H1 (cell line): ENCODE data around the gene ASCL1. TPM values are rescaled to one million over a fixed set of nuclear protein-coding genes. Genes with fewer than 3 reads are reported as not detected.

Experiments used
- CTCF ChIA-PET: fragments of 300-600 bp; sonication (Branson Sonifier 250); formaldehyde crosslinking; loops from one replicate; lab custom pipeline; 2021; ENCODE audit not compliant: partially characterized antibody; lab: Charles Lee
- POLR2A ChIA-PET: fragments of 300-600 bp; sonication (Branson Sonifier 250); formaldehyde crosslinking; loops from one replicate; lab custom pipeline; 2021; ENCODE audit warnings: inconsistent platforms; ENCODE audit not compliant: partially characterized antibody; lab: Charles Lee
- DNase-seq, 2 experiments: peaks; one replicate each; pipeline versions ENCODE4 v3.0.0 to v3.0.0-alpha.2; 2010 to 2022; ENCODE audit warnings: low spot score in 2 of 2, low read depth in 1 of 2, mixed read lengths in 1 of 2
- FAIRE-seq: peaks from 2 replicates; lab custom pipeline; 2011; peaks lifted over from hg19 to GRCh38; lab: Jason Lieb, UNC
- H2AFZ ChIP-seq: 2 replicates; pipeline ENCODE4 v1.8.1; 2012; ENCODE audit warnings: low read length, inconsistent platforms
- H2AK5ac ChIP-seq: 2 replicates; pipeline ENCODE4 v1.6.1; 2013; ENCODE audit warnings: low read depth, low read length
- H2BK120ac ChIP-seq: replicated peaks from 2 replicates; pipeline ENCODE3; 2013; ENCODE audit warnings: low read depth, low read length, inconsistent platforms
- H2BK12ac ChIP-seq: 2 replicates; pipeline ENCODE4 v1.6.1; 2013; ENCODE audit warnings: low read depth, low read length
- H2BK15ac ChIP-seq: 2 replicates; pipeline ENCODE4 v1.6.1; 2013; ENCODE audit warnings: low read length
- H2BK20ac ChIP-seq: 2 replicates; pipeline ENCODE4 v1.6.1; 2013; ENCODE audit warnings: low read length
- H2BK5ac ChIP-seq: 2 replicates; pipeline ENCODE4 v1.6.1; 2013; ENCODE audit warnings: low read depth, low read length
- H3K14ac ChIP-seq: 2 replicates; pipeline ENCODE4 v1.6.1; 2013; ENCODE audit warnings: inconsistent platforms; ENCODE audit not compliant: insufficient read length
- H3K18ac ChIP-seq: 2 replicates; pipeline ENCODE4 v1.6.1; 2013; ENCODE audit warnings: low read length; ENCODE audit errors: extremely low read depth
- H3K23ac ChIP-seq: 2 replicates; pipeline ENCODE4 v1.6.1; 2013; ENCODE audit warnings: inconsistent platforms; ENCODE audit not compliant: insufficient read length
- H3K23me2 ChIP-seq: 2 replicates; pipeline ENCODE4 v1.6.1; 2013; ENCODE audit warnings: low read depth, low read length
- H3K27ac ChIP-seq: 2 replicates; pipeline ENCODE4 v1.6.1; 2011; ENCODE audit warnings: low read depth, low read length, inconsistent platforms
- H3K27me3 ChIP-seq, 4 experiments: replicated peaks in 1 of 4; 1 replicate in 1 of 4; 2 replicates in 3 of 4; pipeline versions ENCODE4 v1.6.1 to v1.8.1; 2011 to 2013; ENCODE audit warnings: low read length in 3 of 4, mild to moderate bottlenecking in 3 of 4, inconsistent platforms in 2 of 4, mixed read lengths in 2 of 4, moderate library complexity in 1 of 4; ENCODE audit not compliant: control insufficient read depth in 3 of 4, insufficient read depth in 3 of 4; ENCODE audit errors: extremely low read depth in 1 of 4
- H3K36me3 ChIP-seq, 4 experiments: 2 replicates each; pipeline versions ENCODE4 v1.6.1 to v1.8.1; 2011 to 2013; ENCODE audit warnings: mild to moderate bottlenecking in 4 of 4, low read length in 3 of 4, moderate library complexity in 2 of 4, control low read depth in 1 of 4, inconsistent platforms in 1 of 4; ENCODE audit not compliant: insufficient read depth in 4 of 4, control insufficient read depth in 2 of 4
- H3K4ac ChIP-seq: replicated peaks from 2 replicates; pipeline ENCODE3; 2013; ENCODE audit warnings: low read length, low read depth, mixed read lengths, inconsistent platforms; ENCODE audit not compliant: insufficient read length
- H3K4me1 ChIP-seq, 4 experiments: replicated peaks in 1 of 4; 1 replicate in 1 of 4; 2 replicates in 3 of 4; pipeline versions ENCODE4 v1.6.1 to v1.8.1; 2011 to 2013; ENCODE audit warnings: low read length in 3 of 4, inconsistent platforms in 2 of 4, mixed read lengths in 1 of 4; ENCODE audit not compliant: insufficient read depth in 4 of 4, control insufficient read depth in 3 of 4
- H3K4me2 ChIP-seq, 2 experiments: 2 replicates each; pipeline versions ENCODE4 v1.6.1 to v1.8.1; 2011 to 2013; ENCODE audit warnings: low read depth in 2 of 2, low read length in 2 of 2, control low read depth in 1 of 2, inconsistent platforms in 1 of 2, mild to moderate bottlenecking in 1 of 2; ENCODE audit not compliant: insufficient read depth in 1 of 2
- H3K4me3 ChIP-seq, 4 experiments: fragments of 200-600, 300-600 bp in 1 of 4; sonication (generic), shearing (Covaris generic), sonication (Bioruptor Twin) in 1 of 4; 2 replicates each; pipeline versions ENCODE4 v1.5.1 to v1.8.1; 2011 to 2016; ENCODE audit warnings: low read length in 4 of 4, low read depth in 3 of 4, control low read depth in 2 of 4, inconsistent platforms in 2 of 4, mild to moderate bottlenecking in 2 of 4, mixed read lengths in 1 of 4, moderate library complexity in 1 of 4; ENCODE audit not compliant: insufficient read depth in 2 of 4; ENCODE audit errors: extremely low read depth in 1 of 4
- H3K56ac ChIP-seq: replicated peaks from 2 replicates; pipeline ENCODE3; 2013; ENCODE audit warnings: low read depth, mild to moderate bottlenecking, mixed read lengths, low read length, inconsistent platforms; ENCODE audit not compliant: insufficient read length
- H3K79me1 ChIP-seq: 2 replicates; pipeline ENCODE4 v1.6.1; 2013; ENCODE audit warnings: low read depth, low read length, control low read depth
- H3K79me2 ChIP-seq, 2 experiments: 2 replicates each; pipeline versions ENCODE4 v1.6.1 to v1.8.1; 2012 to 2013; ENCODE audit warnings: low read length in 2 of 2, mild to moderate bottlenecking in 2 of 2, inconsistent platforms in 1 of 2; ENCODE audit not compliant: insufficient read depth in 2 of 2, control insufficient read depth in 1 of 2
- H3K9ac ChIP-seq, 4 experiments: replicated peaks in 1 of 4; 1 replicate in 1 of 4; 2 replicates in 3 of 4; pipeline versions ENCODE4 v1.6.1 to v1.8.1; 2011 to 2013; ENCODE audit warnings: low read depth in 3 of 4, low read length in 3 of 4, control low read depth in 2 of 4, mild to moderate bottlenecking in 2 of 4, moderate library complexity in 2 of 4, inconsistent platforms in 1 of 4; ENCODE audit errors: extremely low read depth in 1 of 4
- H3K9me3 ChIP-seq, 2 experiments: 2 replicates each; pipeline versions ENCODE4 v1.6.1 to v1.8.1; 2012 to 2013; ENCODE audit warnings: mild to moderate bottlenecking in 2 of 2, moderate library complexity in 2 of 2, control low read depth in 1 of 2, inconsistent platforms in 1 of 2, low read depth in 1 of 2, low read length in 1 of 2, mixed read lengths in 1 of 2; ENCODE audit not compliant: insufficient read depth in 2 of 2
- H4K20me1 ChIP-seq, 2 experiments: replicated peaks in 1 of 2; 2 replicates each; pipeline versions ENCODE3 to v1.8.1; 2011 to 2013; ENCODE audit warnings: inconsistent platforms in 2 of 2, low read length in 2 of 2, mild to moderate bottlenecking in 1 of 2; ENCODE audit not compliant: insufficient read depth in 2 of 2, control insufficient read depth in 1 of 2
- H4K5ac ChIP-seq: 2 replicates; pipeline ENCODE4 v1.6.1; 2013; ENCODE audit warnings: low read length, low read depth, mixed read lengths, inconsistent platforms; ENCODE audit not compliant: insufficient read length
- H4K8ac ChIP-seq: 2 replicates; pipeline ENCODE4 v1.8.0; 2013; ENCODE audit warnings: mild to moderate bottlenecking, moderate library complexity, low read length, inconsistent platforms; ENCODE audit not compliant: insufficient read depth; ENCODE audit errors: extremely low read depth
- H4K91ac ChIP-seq: replicated peaks from 2 replicates; pipeline ENCODE3; 2013; ENCODE audit warnings: low read length, mixed read lengths, inconsistent platforms; ENCODE audit not compliant: insufficient read length
- CBX5 ChIP-seq: fragments of 300-800, 300-1000 bp; sonication (generic); IDR thresholded peaks from 2 replicates; pipeline ENCODE4 v1.7.1; 2016; ENCODE audit warnings: antibody characterized with exemption, low read length, low read depth
- CTBP2 ChIP-seq: IDR thresholded peaks from 2 replicates; pipeline ENCODE4 v1.7.0; 2011; ENCODE audit warnings: borderline replicate concordance, mild to moderate bottlenecking, moderate library complexity, mixed read lengths, low read length; ENCODE audit not compliant: insufficient read depth, insufficient read length
- HDAC6 ChIP-seq: IDR thresholded peaks from one replicate; pipeline ENCODE4 v1.7.1; 2012; ENCODE audit warnings: low read depth, mild to moderate bottlenecking, inconsistent platforms, low read length, moderate library complexity
- NRF1 ChIP-seq: IDR thresholded peaks from 2 replicates; pipeline ENCODE4 v1.6.1; 2011; ENCODE audit warnings: mild to moderate bottlenecking, low read depth, low read length, improper control_type of control experiment
- RNF2 ChIP-seq: fragments of 200-900, 300-1000 bp; sonication (generic); IDR thresholded peaks from 2 replicates; pipeline ENCODE4 v1.7.1; 2016; ENCODE audit warnings: borderline replicate concordance, low read depth, mild to moderate bottlenecking, antibody characterized with exemption, low read length; ENCODE audit not compliant: poor library complexity, severe bottlenecking; ENCODE audit errors: missing control alignments
- polyA plus RNA-seq, 7 experiments: library from polyadenylated mRNA; depleted of rRNA in 3 of 7; stranded (reverse) in 5 of 7; unstranded in 2 of 7; fragments of >200 nt in 5 of 7; fragments of 200-250 nt in 2 of 7; gene quantifications; 1 replicate in 5 of 7; 2 replicates in 1 of 7; 4 replicates in 1 of 7; pipeline versions ENCODE4 v1.2.1 to v1.2.3, GENCODE V29; 2011 to 2013; ENCODE audit warnings: missing spikeins in 2 of 7, mixed read lengths in 2 of 7
- total RNA-seq: library from RNA; stranded (reverse); fragmentation: NEBNext Ultra II Directional; extraction: Animal tissue kit (Norgen Biotek cat#: 25700); gene quantifications from 2 replicates; pipeline ENCODE4 v1.2.1, GENCODE V29; 2021
- TF ChIP-seq, protein P1 (sequence below): IDR thresholded peaks from 2 replicates; pipeline ENCODE4 v1.6.1; 2011; ENCODE audit warnings: low read depth, mild to moderate bottlenecking, low read length; ENCODE audit not compliant: insufficient read depth

Gene ASCL1
- total and polyA plus RNA-seq, 2 of the 8 experiments (the other 6 are each of a cell fraction or from before 2014, with no cell fraction given): 0.12 TPM; not detected in 1

DNA sequence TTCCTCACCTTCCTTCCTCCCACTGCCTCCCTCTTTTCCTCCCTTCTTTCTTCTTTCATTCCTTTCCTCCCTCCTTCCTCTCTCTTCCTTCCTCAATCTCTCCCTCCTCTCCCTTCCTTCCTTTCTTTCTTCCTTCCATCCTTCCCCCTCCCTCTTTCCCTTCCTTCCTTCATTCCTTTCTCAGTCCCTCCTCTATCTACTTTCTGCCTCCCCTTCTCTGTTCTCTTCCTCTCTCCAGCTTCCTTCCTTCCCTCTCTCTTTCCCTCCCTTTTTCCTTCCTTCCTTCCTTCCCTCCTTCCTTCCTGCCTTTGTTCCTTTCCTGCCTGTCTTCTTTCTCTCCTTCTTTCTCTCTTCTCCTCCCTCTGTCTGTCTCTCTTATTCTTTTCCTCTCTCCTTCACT lies 16.1 kb downstream of the ASCL1 start:
- Histone ChIP-seq H3K14ac (no peak overlapping the region), H3K4me2 (no peak overlapping the region), H3K79me2 (no peaks in the 10 kb centered on the region), H4K8ac (no peak overlapping the region), H2AK5ac (no peak overlapping the region), H2BK120ac (no peak overlapping the region), H2BK12ac (no peak overlapping the region), H3K18ac (no peak overlapping the region), H3K4me1 (peaks cover 0 to 3% (median 0%) of the 10 kb centered on the region in 4 experiments; a peak in 1 of 7 replicates), H3K79me1 (no peaks in the 10 kb centered on the region), H2BK15ac (no peak overlapping the region), H3K4me3 (no peak overlapping the region), H4K5ac (no peak overlapping the region), H3K9ac (no peak overlapping the region), H3K4ac (no peak overlapping the region), H3K23ac (no peak overlapping the region), H3K36me3 (no peaks in the 10 kb centered on the region), H3K23me2 (peaks cover 3% of the 10 kb centered on the region; the same call in 1 of the 2 replicates), H3K9me3 (no peaks in the 10 kb centered on the region), H4K91ac (no peak overlapping the region), H3K27ac (no peak overlapping the region), H3K27me3 (peaks cover 0 to 5% (median 1%) of the 10 kb centered on the region in 4 experiments; a peak in 4 of 7 replicates), H2AFZ (no peak overlapping the region), H2BK5ac (no peak overlapping the region), H3K56ac (no peak overlapping the region), H2BK20ac (no peak overlapping the region), H4K20me1 (no peaks in the 10 kb centered on the region)
- no peak for FAIRE-seq
- ChIA-PET POLR2A (no interaction called here), CTCF (interaction anchor here (1.5 to 5.3 kb wide), 4 partner anchors 7 to 83 kb away, joined by 3 to 24 read pairs (median 20); no protein-coding TSS in a partner anchor)
- no peak for DNase-seq
- no peak for TF ChIP-seq RNF2
- no peak for TF ChIP-seq HDAC6
- no peak for TF ChIP-seq CBX5
- TF ChIP-seq, protein P1, sequence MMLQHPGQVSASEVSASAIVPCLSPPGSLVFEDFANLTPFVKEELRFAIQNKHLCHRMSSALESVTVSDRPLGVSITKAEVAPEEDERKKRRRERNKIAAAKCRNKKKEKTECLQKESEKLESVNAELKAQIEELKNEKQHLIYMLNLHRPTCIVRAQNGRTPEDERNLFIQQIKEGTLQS: no peak
- no peak for TF ChIP-seq NRF1
- TF ChIP-seq CTBP2: no peak
